ENCODE measurements around the gene TICAM2.

The TICAM2 gene

GRCh38 chr5:115549154-115549553, 53.1 kb downstream of the TICAM2 start:
- peak in 1 of 2 experiments; percentile 29 for DNase-seq (ENCODE audit: low spot score in 2 of 2)
- H3K27me3 ChIP-seq (ENCODE audit: low read depth), result no peaks in the 10 kb centered on the region
- in situ Hi-C loops (cut with MboI; ENCODE audit: low sequenced_read_pairs), result no loop called here
- H3K9me3 ChIP-seq, result peaks cover 4% of the 10 kb centered on the region
- no peaks in the 10 kb centered on the region for H3K36me3 ChIP-seq (replicated peaks)
- no peak overlapping the region for H3K4me3 ChIP-seq
- peaks cover 4% of the 10 kb centered on the region for H3K4me1 ChIP-seq

GRCh38 chr5:115548683-115549082, 53.6 kb downstream of the TICAM2 start:
- DNase-seq (ENCODE audit: low spot score in 2 of 2), result no peak
- H3K4me3 ChIP-seq, result no peak overlapping the region
- in situ Hi-C loops (cut with MboI; ENCODE audit: low sequenced_read_pairs), result no loop called here

GRCh38 chr5:115545351-115545882, 56.9 kb downstream of the TICAM2 start:
- Histone ChIP-seq H3K27me3 (ENCODE audit: low read depth) (no peaks in the 10 kb centered on the region), H3K9me3 (peaks cover 4% of the 10 kb centered on the region), H3K36me3 (replicated peaks) (peaks cover 19% of the 10 kb centered on the region), H3K4me1 (peaks cover 7% of the 10 kb centered on the region), H3K4me3 (peak overlapping the region; percentile 22)
- in situ Hi-C loops (cut with MboI; ENCODE audit: low sequenced_read_pairs), result no loop called here
- no peak for DNase-seq (ENCODE audit: low spot score in 2 of 2)

More at GRCh38 chr5:115548683-115549082, 53.6 kb downstream of the TICAM2 start:
- Histone ChIP-seq H3K27me3 (ENCODE audit: low read depth) (no peaks in the 10 kb centered on the region), H3K9me3 (peaks cover 4% of the 10 kb centered on the region), H3K36me3 (replicated peaks) (no peaks in the 10 kb centered on the region), H3K4me1 (peaks cover 4% of the 10 kb centered on the region)

- Histone ChIP-seq H3K4me1 (peaks cover 11% of the 10 kb centered on the region), H3K4me3 (peak within 1 kb of the TSS; percentile 73), H3K36me3 (replicated peaks) (peaks cover 24% of the 10 kb centered on the region), H3K27me3 (ENCODE audit: low read depth) (no peaks in the 10 kb centered on the region), H3K9me3 (peaks cover 4% of the 10 kb centered on the region)
- DNase-seq (ENCODE audit: low spot score in 2 of 2), result peak; percentile 94 to 98
- in situ Hi-C loops (cut with MboI; ENCODE audit: low sequenced_read_pairs), result no loop called here
Measured at GRCh38 chr5:115544436-115545350, 57.6 kb downstream of the TICAM2 start, which contains the start of gene FEM1C. FEM1C (minus strand) TSS chr5:115544775; CDS start chr5:115543493, 1,282 bp downstream.

- Histone ChIP-seq H3K27me3 (ENCODE audit: low read depth) (no peaks in the 10 kb centered on the region), H3K4me3 (peak overlapping the region; percentile 73), H3K4me1 (peaks cover 11% of the 10 kb centered on the region), H3K36me3 (replicated peaks) (peaks cover 31% of the 10 kb centered on the region), H3K9me3 (peaks cover 4% of the 10 kb centered on the region)
- in situ Hi-C loops (cut with MboI; ENCODE audit: low sequenced_read_pairs), result no loop called here
- DNase-seq (ENCODE audit: low spot score in 2 of 2), result no peak
Measured at GRCh38 chr5:115544043-115544435, 58.2 kb downstream of the TICAM2 start.

GRCh38 chr5:115543365-115544042, 58.8 kb downstream of the TICAM2 start:
- Histone ChIP-seq H3K36me3 (replicated peaks) (peaks cover 36% of the 10 kb centered on the region), H3K4me3 (peak overlapping the region; percentile 73), H3K4me1 (peaks cover 11% of the 10 kb centered on the region), H3K27me3 (ENCODE audit: low read depth) (no peaks in the 10 kb centered on the region), H3K9me3 (peaks cover 4% of the 10 kb centered on the region)
- peak; percentile 44 to 60 for DNase-seq (ENCODE audit: low spot score in 2 of 2)
- in situ Hi-C loops (cut with MboI; ENCODE audit: low sequenced_read_pairs), result no loop called here

GRCh38 chr5:115542651-115543364, 59.5 kb downstream of the TICAM2 start:
- Histone ChIP-seq H3K27me3 (ENCODE audit: low read depth) (no peaks in the 10 kb centered on the region), H3K36me3 (replicated peaks) (peaks cover 37% of the 10 kb centered on the region), H3K9me3 (peaks cover 4% of the 10 kb centered on the region), H3K4me3 (peak overlapping the region; percentile 73), H3K4me1 (peaks cover 11% of the 10 kb centered on the region)
- in situ Hi-C loops (cut with MboI; ENCODE audit: low sequenced_read_pairs), result no loop called here
- DNase-seq (ENCODE audit: low spot score in 2 of 2), result no peak

- DNase-seq (ENCODE audit: low spot score in 2 of 2), result no peak
- Histone ChIP-seq H3K9me3 (peaks cover 4% of the 10 kb centered on the region), H3K4me3 (peak overlapping the region; percentile 73), H3K27me3 (ENCODE audit: low read depth) (no peaks in the 10 kb centered on the region), H3K4me1 (peaks cover 11% of the 10 kb centered on the region), H3K36me3 (replicated peaks) (peaks cover 37% of the 10 kb centered on the region)
- in situ Hi-C loops (cut with MboI; ENCODE audit: low sequenced_read_pairs), result no loop called here
Measured at GRCh38 chr5:115542086-115542485, 60.2 kb downstream of the TICAM2 start.

GRCh38 chr5:115541611-115542010, 60.7 kb downstream of the TICAM2 start:
- Histone ChIP-seq H3K27me3 (ENCODE audit: low read depth) (no peaks in the 10 kb centered on the region), H3K4me1 (peaks cover 11% of the 10 kb centered on the region), H3K4me3 (peak overlapping the region; percentile 73), H3K36me3 (replicated peaks) (peaks cover 38% of the 10 kb centered on the region), H3K9me3 (peaks cover 4% of the 10 kb centered on the region)
- in situ Hi-C loops (cut with MboI; ENCODE audit: low sequenced_read_pairs), result no loop called here
- no peak for DNase-seq (ENCODE audit: low spot score in 2 of 2)

- Histone ChIP-seq H3K4me1 (peaks cover 24% of the 10 kb centered on the region), H3K9me3 (no peaks in the 10 kb centered on the region), H3K4me3 (no peak overlapping the region), H3K27me3 (ENCODE audit: low read depth) (no peaks in the 10 kb centered on the region), H3K36me3 (replicated peaks) (peaks cover 30% of the 10 kb centered on the region)
- in situ Hi-C loops (cut with MboI; ENCODE audit: low sequenced_read_pairs), result no loop called here
- no peak for DNase-seq (ENCODE audit: low spot score in 2 of 2)
Measured at GRCh38 chr5:115535479-115536035, 66.7 kb downstream of the TICAM2 start.

GRCh38 chr5:115532517-115532916, 69.8 kb downstream of the TICAM2 start:
- H3K27me3 ChIP-seq (ENCODE audit: low read depth), result no peaks in the 10 kb centered on the region
- peak in 1 of 2 experiments; percentile 45 for DNase-seq (ENCODE audit: low spot score in 2 of 2)
- H3K4me3 ChIP-seq, result no peak overlapping the region
- in situ Hi-C loops (cut with MboI; ENCODE audit: low sequenced_read_pairs), result no loop called here
- H3K4me1 ChIP-seq, result peaks cover 18% of the 10 kb centered on the region
- no peaks in the 10 kb centered on the region for H3K9me3 ChIP-seq
- H3K36me3 ChIP-seq (replicated peaks), result peaks cover 11% of the 10 kb centered on the region

- no peak for DNase-seq (ENCODE audit: low spot score in 2 of 2)
- in situ Hi-C loops (cut with MboI; ENCODE audit: low sequenced_read_pairs), result no loop called here
- Histone ChIP-seq H3K4me3 (no peak overlapping the region), H3K36me3 (replicated peaks) (peaks cover 11% of the 10 kb centered on the region), H3K4me1 (peaks cover 18% of the 10 kb centered on the region), H3K9me3 (no peaks in the 10 kb centered on the region), H3K27me3 (ENCODE audit: low read depth) (no peaks in the 10 kb centered on the region)
Measured at GRCh38 chr5:115531787-115532367, 70.4 kb downstream of the TICAM2 start.

GRCh38 chr5:115531380-115531779, 70.9 kb downstream of the TICAM2 start:
- in situ Hi-C loops (cut with MboI; ENCODE audit: low sequenced_read_pairs), result no loop called here
- no peaks in the 10 kb centered on the region for H3K27me3 ChIP-seq (ENCODE audit: low read depth)
- H3K4me3 ChIP-seq, result no peak overlapping the region
- peaks cover 7% of the 10 kb centered on the region; the same call in 1 of the 2 replicates for H3K36me3 ChIP-seq (replicated peaks)
- peaks cover 21% of the 10 kb centered on the region for H3K4me1 ChIP-seq
- no peak for DNase-seq (ENCODE audit: low spot score in 2 of 2)
- no peaks in the 10 kb centered on the region for H3K9me3 ChIP-seq
